Adrenal gland (tissue), 12 donors: ENCODE measurements around the gene ADAMTSL1. TPM values are rescaled to one million over a fixed set of nuclear protein-coding genes. Genes with fewer than 3 reads are reported as not detected.

Source experiments
- DNase-seq, 7 donors: peaks; one replicate each; pipeline ENCODE4 v3.0.0-alpha.2; 2019 to 2020
- H3K27ac ChIP-seq, 5 donors: fragments of 200-600 bp; sonication (generic) in 4 of 5; 1 replicate in 3 of 5; 2 replicates in 2 of 5; pipeline versions ENCODE4 v1.5.1 to v1.8.0; 2016 to 2020; ENCODE audit warnings: mild to moderate bottlenecking in 1 of 5
- H3K27me3 ChIP-seq: fragments of 200-600 bp; 2 replicates; pipeline ENCODE4 v1.8.0; 2021
- H3K36me3 ChIP-seq, 2 donors: fragments of 200-600 bp; replicated peaks in 1 of 2; 1 replicate in 1 of 2; 2 replicates in 1 of 2; pipeline versions ENCODE4 v1.5.1 to v1.8.0; 2018 to 2022
- H3K4me1 ChIP-seq, 2 donors: fragments of 200-600 bp; replicated peaks in 1 of 2; 1 replicate in 1 of 2; 2 replicates in 1 of 2; pipeline versions ENCODE4 v1.5.1 to v1.8.0; 2018 to 2021
- H3K4me3 ChIP-seq, 4 donors: fragments of 200-600 bp; sonication (generic) in 3 of 4; one replicate each; pipeline ENCODE4 v1.5.1; 2016 to 2018
- H3K9me3 ChIP-seq, 3 donors: fragments of 200-600 bp; sonication (generic) in 1 of 3; replicated peaks in 1 of 3; 1 replicate in 2 of 3; 2 replicates in 1 of 3; pipeline versions ENCODE4 v1.5.1 to v1.8.0; 2016 to 2021
- POLR2A ChIP-seq, 2 donors: fragments of 450-650 bp; IDR thresholded peaks; one replicate each; pipeline ENCODE4 v1.6.1; 2017; ENCODE audit warnings: antibody characterized with exemption in 2 of 2, mild to moderate bottlenecking in 2 of 2, moderate library complexity in 1 of 2
- whole genome bisulfite sequencing, 4 donors: extraction: QIAGEN DNeasy Blood & Tissue Kit in 2 of 4; methylation state at CpG; one replicate each; pipeline versions ENCODE4 v1.1.5 to v1.1.7; 2013 to 2017; 5-methylcytosine and 5-hydroxymethylcytosine counted together
- intact Hi-C, 2 donors: fragments of 100-400 bp; cut with DNase I; formaldehyde crosslinking; loops; one replicate each; pipeline versions ENCODE4 v1.14.1 to v1.15.0; 2022 to 2023
- polyA plus RNA-seq, 3 donors: library from polyadenylated mRNA; stranded (reverse); fragments of 200-250 nt in 2 of 3; fragments of 350-450 nt in 1 of 3; fragmentation: Illumina TruSeq in 1 of 3; extraction: RNeasy Lipid Tissue Mini Kit (QIAGEN cat#74804) in 1 of 3; gene quantifications; one replicate each; pipeline ENCODE4 v1.2.3, GENCODE V29; 2013 to 2014
- total RNA-seq, 9 donors: library from RNA; depleted of rRNA in 4 of 9; stranded (reverse); fragments of >200 nt in 4 of 9; fragments of 120-200 nt in 1 of 9; fragmentation: NEBNext Ultra II Directional in 1 of 9; extraction: Animal tissue kit (Norgen Biotek cat#: 25700) in 1 of 9; gene quantifications; one replicate each; pipeline versions ENCODE4 v1.1.0 to v1.2.4, GENCODE V29; 2013 to 2023
- TF ChIP-seq, protein P1 (sequence below), 6 experiments: fragments of 450-650 bp in 4 of 6; fragments of 200-600 bp in 2 of 6; sonication (generic) in 1 of 6; IDR thresholded peaks; 1 replicate in 5 of 6; 2 replicates in 1 of 6; pipeline versions ENCODE4 v1.5.1 to v1.8.0; 2016 to 2021; ENCODE audit warnings: antibody characterized with exemption in 6 of 6, mild to moderate bottlenecking in 2 of 6, moderate library complexity in 1 of 6
- donor health status: healthy with polysubstance abuse.
- donor health status: Bipolar disorder and iron deficiency.
- donor health status: DM: yes; HTN: yes; CAD: no.
- donor health status: DM: no; HTN: no; CAD: no.
- donor health status: DM: no; HTN: no; CAD: no.
- donor health status: DM: yes; HTN: yes; CAD: no.

ADAMTSL1 gene
- total and polyA plus RNA-seq, 12 donors: 4.9 to 38.1 (median 20.6) TPM

- TF ChIP-seq, protein P1, sequence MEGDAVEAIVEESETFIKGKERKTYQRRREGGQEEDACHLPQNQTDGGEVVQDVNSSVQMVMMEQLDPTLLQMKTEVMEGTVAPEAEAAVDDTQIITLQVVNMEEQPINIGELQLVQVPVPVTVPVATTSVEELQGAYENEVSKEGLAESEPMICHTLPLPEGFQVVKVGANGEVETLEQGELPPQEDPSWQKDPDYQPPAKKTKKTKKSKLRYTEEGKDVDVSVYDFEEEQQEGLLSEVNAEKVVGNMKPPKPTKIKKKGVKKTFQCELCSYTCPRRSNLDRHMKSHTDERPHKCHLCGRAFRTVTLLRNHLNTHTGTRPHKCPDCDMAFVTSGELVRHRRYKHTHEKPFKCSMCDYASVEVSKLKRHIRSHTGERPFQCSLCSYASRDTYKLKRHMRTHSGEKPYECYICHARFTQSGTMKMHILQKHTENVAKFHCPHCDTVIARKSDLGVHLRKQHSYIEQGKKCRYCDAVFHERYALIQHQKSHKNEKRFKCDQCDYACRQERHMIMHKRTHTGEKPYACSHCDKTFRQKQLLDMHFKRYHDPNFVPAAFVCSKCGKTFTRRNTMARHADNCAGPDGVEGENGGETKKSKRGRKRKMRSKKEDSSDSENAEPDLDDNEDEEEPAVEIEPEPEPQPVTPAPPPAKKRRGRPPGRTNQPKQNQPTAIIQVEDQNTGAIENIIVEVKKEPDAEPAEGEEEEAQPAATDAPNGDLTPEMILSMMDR (IDR thresholded peaks at IDR 0.05): no peak
- no peak for TF ChIP-seq POLR2A (IDR thresholded peaks at IDR 0.05)
- no peak overlapping the region for H3K4me3 ChIP-seq
- no peaks in the 10 kb centered on the region for H3K4me1 ChIP-seq
- H3K36me3 ChIP-seq: no peaks in the 10 kb centered on the region
- intact Hi-C loops: no loop called here
- DNase-seq: no peak
- WGBS, 4 donors: 86 to 90% (median 90%) methylated on average over 4 of the region's 4 CpGs
- H3K9me3 ChIP-seq: no peaks in the 10 kb centered on the region
- no peak overlapping the region for H3K27ac ChIP-seq
- no peaks in the 10 kb centered on the region for H3K27me3 ChIP-seq
These were observed 166.0 kb downstream of the ADAMTSL1 start for GRCh38 chr9:18639911-18640310.

- 80 to 87% (median 85%) methylated on average over 5 of the region's 5 CpGs for WGBS, 4 donors
- no peak for DNase-seq
- H3K27ac ChIP-seq: no peak overlapping the region
- intact Hi-C loops: no loop called here
- H3K9me3 ChIP-seq: no peaks in the 10 kb centered on the region
- no peaks in the 10 kb centered on the region for H3K4me1 ChIP-seq
- H3K36me3 ChIP-seq: no peaks in the 10 kb centered on the region
- TF ChIP-seq, protein P1 (IDR thresholded peaks at IDR 0.05): no peak
- TF ChIP-seq POLR2A (IDR thresholded peaks at IDR 0.05): no peak
- H3K4me3 ChIP-seq: no peak overlapping the region
- H3K27me3 ChIP-seq: no peaks in the 10 kb centered on the region
These were observed 185.1 kb downstream of the ADAMTSL1 start for GRCh38 chr9:18658804-18659705.

DNA sequence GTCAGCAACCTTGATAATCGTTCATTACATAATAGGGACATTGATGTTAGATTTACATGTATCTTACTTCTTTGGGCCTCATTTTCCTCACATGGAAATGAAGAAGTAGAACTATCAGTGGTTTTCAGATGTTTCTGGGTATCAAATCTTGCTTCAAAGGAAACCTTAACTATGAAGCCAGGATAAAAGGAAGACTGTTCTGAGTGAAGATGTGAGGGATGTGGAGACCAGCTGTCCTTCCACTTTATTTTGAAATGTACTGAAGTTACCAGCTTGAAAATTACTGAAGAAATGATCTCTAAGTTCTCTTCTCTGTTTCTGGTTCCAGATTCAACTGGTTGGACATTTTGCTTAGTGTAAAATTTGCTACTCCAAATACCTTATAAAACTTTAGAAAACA, 186.0 kb downstream of the ADAMTSL1 start:
- intact Hi-C loops: no loop called here
- DNase-seq: no peak
- Histone ChIP-seq H3K4me3 (no peak overlapping the region), H3K4me1 (no peaks in the 10 kb centered on the region), H3K9me3 (no peaks in the 10 kb centered on the region), H3K27ac (no peak overlapping the region), H3K27me3 (no peaks in the 10 kb centered on the region), H3K36me3 (no peaks in the 10 kb centered on the region)
- WGBS, 4 donors: 32 to 50% (median 47%) methylated on average over 1 of the region's 1 CpG
- TF ChIP-seq, protein P1 (IDR thresholded peaks at IDR 0.05): no peak
- TF ChIP-seq POLR2A (IDR thresholded peaks at IDR 0.05): no peak

DNA sequence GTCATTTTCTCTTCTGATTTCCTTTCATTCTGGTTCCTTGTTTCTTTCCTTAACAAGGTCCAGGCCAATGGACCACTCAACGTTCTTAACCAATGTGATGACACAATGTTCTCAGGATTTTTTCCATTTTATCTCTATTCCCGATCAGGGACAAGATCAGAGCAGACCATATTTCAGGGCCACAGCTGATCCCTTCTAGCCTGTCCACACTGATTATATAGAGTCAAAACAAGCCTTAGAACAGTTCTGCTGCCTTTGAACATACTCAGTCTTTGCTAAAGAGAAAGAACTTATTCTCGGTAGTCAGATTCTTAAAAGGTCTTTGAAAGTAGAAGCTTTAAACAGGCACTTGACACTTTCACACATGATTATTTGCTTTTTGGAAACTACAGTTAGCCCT, 188.4 kb downstream of the ADAMTSL1 start:
- DNase-seq: no peak
- H3K27ac ChIP-seq: no peak overlapping the region
- WGBS, 4 donors: 78 to 84% (median 81%) methylated on average over 3 of the region's 3 CpGs
- no peaks in the 10 kb centered on the region for H3K4me1 ChIP-seq
- no peaks in the 10 kb centered on the region for H3K9me3 ChIP-seq
- no peaks in the 10 kb centered on the region for H3K36me3 ChIP-seq
- H3K27me3 ChIP-seq: no peaks in the 10 kb centered on the region
- H3K4me3 ChIP-seq: no peak overlapping the region
- intact Hi-C loops: no loop called here
- TF ChIP-seq POLR2A (IDR thresholded peaks at IDR 0.05): no peak
- TF ChIP-seq, protein P1 (IDR thresholded peaks at IDR 0.05): no peak
